Activated CD8-positive, alpha-beta memory T cell treated with anti-CD3 and anti-CD28 coated beads for 48 hours (primary cell): ENCODE results near the gene TNS4.

Source experiments
- DNase-seq, 3 experiments: peaks; one replicate each; pipeline ENCODE4 v3.0.0-alpha.2; 2020; ENCODE audit warnings: low read depth in 2 of 3, low spot score in 2 of 3

The TNS4 gene

GRCh38 chr17:40493697-40494096 lies 7.7 kb downstream of the TNS4 start:
- DNase-seq = no peak

GRCh38 chr17:40491486-40491885 lies 9.9 kb downstream of the TNS4 start:
- no peak for DNase-seq

GRCh38 chr17:40490982-40491381 lies 10.4 kb downstream of the TNS4 start:
- DNase-seq = no peak

- no peak for DNase-seq
These were observed 11.1 kb downstream of the TNS4 start for GRCh38 chr17:40490289-40490853.

GRCh38 chr17:40487371-40488020 lies 13.9 kb downstream of the TNS4 start:
- DNase-seq = no peak

- DNase-seq = no peak
These were observed 14.7 kb downstream of the TNS4 start for GRCh38 chr17:40486522-40487370.

GRCh38 chr17:40485851-40486521 lies 15.4 kb downstream of the TNS4 start:
- no peak for DNase-seq

- DNase-seq = no peak
These were observed 16.4 kb downstream of the TNS4 start for GRCh38 chr17:40484973-40485530.

- no peak for DNase-seq
These were observed 17.0 kb downstream of the TNS4 start for GRCh38 chr17:40484285-40484972.

- DNase-seq = no peak
These were observed 17.7 kb downstream of the TNS4 start for GRCh38 chr17:40483679-40484078.

GRCh38 chr17:40482722-40483121 lies 18.7 kb downstream of the TNS4 start:
- no peak for DNase-seq

GRCh38 chr17:40481106-40481505 lies 20.3 kb downstream of the TNS4 start:
- DNase-seq = no peak

GRCh38 chr17:40480501-40481003 lies 20.9 kb downstream of the TNS4 start:
- DNase-seq = peak; percentile 58 to 68 (median 67)

GRCh38 chr17:40479754-40480480 lies 21.5 kb downstream of the TNS4 start:
- DNase-seq = no peak

GRCh38 chr17:40478486-40478885 lies 22.9 kb downstream of the TNS4 start:
- no peak for DNase-seq

- DNase-seq = no peak
These were observed 23.6 kb downstream of the TNS4 start for GRCh38 chr17:40477796-40478195.

GRCh38 chr17:40475234-40475908 lies 26.1 kb downstream of the TNS4 start:
- no peak for DNase-seq

- DNase-seq = no peak
These were observed 26.9 kb downstream of the TNS4 start for GRCh38 chr17:40474419-40475002.
